Activated naive CD4-positive, alpha-beta T cell treated with anti-CD3 and anti-CD28 coated beads, Interleukin-2, amount 50 U/mL, for 16 hours (primary cell): ENCODE results near the gene TRDN.

Source experiments
- DNase-seq: peaks from one replicate; pipeline ENCODE4 v3.0.0-alpha.2; 2020

The TRDN gene

GRCh38 chr6:123636782-123637181 is at the start of gene TRDN:
Gene TRDN, minus strand, starts transcription at chr6:123636950. Its CDS starts 175 bp downstream, at chr6:123636775.
- no peak for DNase-seq

GRCh38 chr6:123681957-123682462 is 45.3 kb upstream of the TRDN start:
- DNase-seq: no peak

GRCh38 chr6:123677897-123678296 is 41.1 kb upstream of the TRDN start:
- no peak for DNase-seq

- DNase-seq: no peak
Measured at GRCh38 chr6:123676793-123677192, 40.0 kb upstream of the TRDN start.

GRCh38 chr6:123668965-123669591 is 32.3 kb upstream of the TRDN start:
- DNase-seq: no peak

GRCh38 chr6:123668063-123668462 is 31.3 kb upstream of the TRDN start:
- no peak for DNase-seq

GRCh38 chr6:123663436-123663835 is 26.7 kb upstream of the TRDN start:
- DNase-seq: no peak

- DNase-seq: no peak
Measured at GRCh38 chr6:123662757-123663156, 26.0 kb upstream of the TRDN start.

- DNase-seq: no peak
Measured at GRCh38 chr6:123661105-123661891, 24.5 kb upstream of the TRDN start.

GRCh38 chr6:123659960-123660748 is 23.4 kb upstream of the TRDN start:
- no peak for DNase-seq

GRCh38 chr6:123658848-123659247 is 22.1 kb upstream of the TRDN start:
- DNase-seq: no peak

- no peak for DNase-seq
Measured at GRCh38 chr6:123655521-123656306, 19.0 kb upstream of the TRDN start.

- no peak for DNase-seq
Measured at GRCh38 chr6:123648723-123649122, 12.0 kb upstream of the TRDN start.

- DNase-seq: no peak
Measured at GRCh38 chr6:123648020-123648580, 11.3 kb upstream of the TRDN start.

- no peak for DNase-seq
Measured at GRCh38 chr6:123641497-123641896, 4.7 kb upstream of the TRDN start.

- no peak for DNase-seq
Measured at GRCh38 chr6:123640567-123641187, 3.9 kb upstream of the TRDN start.

GRCh38 chr6:123638865-123639264 is 2.1 kb upstream of the TRDN start:
- DNase-seq: no peak

GRCh38 chr6:123636282-123636681 is 468 bp downstream of the TRDN start:
- DNase-seq: no peak

GRCh38 chr6:123635567-123635966 is 1.2 kb downstream of the TRDN start:
- DNase-seq: no peak

- no peak for DNase-seq
Measured at GRCh38 chr6:123635144-123635543, 1.6 kb downstream of the TRDN start.

- DNase-seq: no peak
Measured at GRCh38 chr6:123632641-123633040, 4.1 kb downstream of the TRDN start.
